ENCODE measurements around the gene CYP27C1. TPM values are rescaled to one million over a fixed set of nuclear protein-coding genes. Genes with fewer than 3 reads are reported as not detected.

The CYP27C1 gene
- total RNA-seq, 1 experiment from 2014 or later: 0.75 TPM

GRCh38 chr2:127153691-127154158 is 66.4 kb downstream of the CYP27C1 start:
- peak; percentile 80 for DNase-seq (ENCODE audit: low spot score)

DNA sequence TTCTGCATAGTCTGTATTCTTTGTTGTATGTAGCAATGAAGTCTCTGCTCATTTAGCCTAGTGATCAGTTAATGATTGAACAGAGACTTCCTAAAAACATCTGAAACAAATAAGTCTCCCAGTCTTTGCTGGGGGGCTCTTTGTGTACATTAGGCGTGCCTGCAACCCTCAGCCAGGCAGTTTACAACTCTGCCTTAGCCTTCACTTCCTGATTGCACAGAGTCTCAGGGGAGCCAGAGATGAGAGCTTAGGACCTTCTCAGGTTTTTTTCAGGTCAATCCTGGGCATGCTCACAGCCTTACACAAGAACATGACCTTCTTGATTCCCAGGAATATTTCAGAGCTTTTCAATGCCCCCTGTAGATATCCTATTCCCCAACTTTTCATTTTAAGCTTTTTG is 69.1 kb downstream of the CYP27C1 start:
- DNase-seq (ENCODE audit: low spot score): no peak

GRCh38 chr2:127149384-127149783 is 70.7 kb downstream of the CYP27C1 start:
- peak; percentile 59 for DNase-seq (ENCODE audit: low spot score)

GRCh38 chr2:127146820-127147502 is 73.1 kb downstream of the CYP27C1 start:
- no peak for DNase-seq (ENCODE audit: low spot score)

GRCh38 chr2:127146071-127146725 is 73.9 kb downstream of the CYP27C1 start:
- DNase-seq (ENCODE audit: low spot score): no peak

DNA sequence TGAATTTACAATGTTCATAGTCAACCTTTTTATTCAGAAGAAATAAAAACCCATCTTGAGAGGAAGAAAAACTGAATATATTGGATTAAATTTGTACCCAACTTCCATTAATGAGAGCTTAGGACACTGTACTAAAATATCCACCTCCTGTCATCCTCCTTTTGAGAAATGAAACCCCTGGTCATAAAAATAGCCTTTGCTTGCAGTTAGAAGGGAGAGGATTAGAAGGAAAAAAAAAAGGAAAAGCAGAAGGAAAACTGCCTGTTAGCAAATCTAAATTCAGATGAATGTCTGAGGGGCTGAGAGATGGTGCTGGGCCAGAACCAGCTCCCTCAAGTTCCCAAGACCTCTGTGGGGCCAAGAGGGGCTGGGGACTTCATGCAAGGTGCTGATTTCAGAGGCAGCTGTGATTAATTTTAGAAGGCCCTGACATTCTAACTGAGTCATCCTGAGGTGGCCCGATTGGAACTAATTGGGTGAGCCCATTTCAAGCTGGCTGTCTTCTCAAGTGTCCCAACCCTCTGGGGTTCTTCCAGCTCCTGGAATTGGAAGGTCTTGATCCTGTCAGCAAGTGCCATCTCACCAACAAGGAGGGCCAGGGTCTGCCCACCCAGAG is 74.7 kb downstream of the CYP27C1 start:
- no peak for DNase-seq (ENCODE audit: low spot score)

DNA sequence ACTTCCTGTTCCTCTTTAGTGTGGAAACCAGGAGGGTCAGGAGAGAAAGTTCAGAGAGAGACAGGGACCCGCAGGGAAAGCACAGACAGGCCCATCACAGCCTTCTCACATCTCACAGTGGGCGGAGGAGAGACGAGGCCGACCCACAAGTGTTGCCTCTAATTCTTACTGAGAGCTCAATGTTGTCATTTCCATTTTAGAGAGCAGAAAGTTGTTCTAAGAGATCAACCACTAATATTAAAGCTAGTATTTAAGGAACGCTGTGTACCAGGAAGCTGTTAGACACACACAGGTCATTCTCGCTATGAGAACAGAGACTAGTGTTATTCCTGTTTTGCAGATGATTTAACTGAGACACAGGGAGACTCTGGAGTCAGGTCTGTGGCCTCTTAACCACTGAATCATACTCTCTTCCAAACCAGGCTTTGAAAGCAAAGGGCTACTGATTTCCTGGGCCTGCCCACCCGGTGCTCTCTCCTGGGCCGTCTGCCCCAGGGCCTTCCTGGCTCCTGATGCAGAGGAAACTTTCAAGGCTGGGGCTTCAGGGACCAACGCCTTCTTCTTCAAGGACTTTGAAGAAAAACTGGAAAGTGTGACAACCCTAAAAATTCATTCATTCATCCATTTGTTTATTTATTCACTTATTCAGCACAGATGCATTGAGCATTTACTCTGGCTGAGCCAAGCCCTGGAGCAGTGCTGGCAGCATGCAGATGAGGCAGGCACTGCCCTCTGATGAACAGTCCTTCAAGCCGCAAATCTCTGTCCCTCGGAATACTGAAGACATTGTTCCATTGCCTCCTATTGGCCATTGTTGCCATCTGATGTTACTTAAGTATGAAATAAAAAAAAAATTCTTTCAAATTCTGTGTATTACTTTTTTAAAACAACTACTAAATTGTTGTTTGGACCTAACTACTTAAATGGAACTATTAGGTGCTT is 76.0 kb downstream of the CYP27C1 start:
- peak; percentile 31 for DNase-seq (ENCODE audit: low spot score)

GRCh38 chr2:127142663-127143630 is 77.2 kb downstream of the CYP27C1 start:
- no peak for DNase-seq (ENCODE audit: low spot score)

- no peak for DNase-seq (ENCODE audit: low spot score)
These were observed 79.6 kb downstream of the CYP27C1 start for GRCh38 chr2:127140538-127140937.

DNA sequence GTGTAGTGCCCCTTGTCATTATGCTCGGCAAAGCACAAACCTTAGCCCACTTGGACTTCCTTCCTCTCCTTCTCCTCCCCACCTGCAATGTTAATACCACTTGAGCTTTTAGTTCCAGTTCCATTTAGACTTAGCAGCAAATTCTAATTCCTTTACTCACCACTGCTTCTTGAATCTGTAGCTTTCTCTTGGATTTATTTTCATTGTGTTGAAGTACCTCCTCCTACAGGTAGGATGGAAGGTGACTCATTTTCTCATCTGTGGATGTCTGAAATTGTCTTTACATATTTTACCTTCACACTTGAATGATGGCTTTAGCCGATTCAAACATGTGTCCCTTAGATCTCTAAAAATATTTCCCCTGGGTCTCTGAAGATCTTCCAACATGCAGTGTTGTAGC is 80.3 kb downstream of the CYP27C1 start:
- no peak for DNase-seq (ENCODE audit: low spot score)

GRCh38 chr2:127138281-127138680 is 81.8 kb downstream of the CYP27C1 start:
- no peak for DNase-seq (ENCODE audit: low spot score)

DNA sequence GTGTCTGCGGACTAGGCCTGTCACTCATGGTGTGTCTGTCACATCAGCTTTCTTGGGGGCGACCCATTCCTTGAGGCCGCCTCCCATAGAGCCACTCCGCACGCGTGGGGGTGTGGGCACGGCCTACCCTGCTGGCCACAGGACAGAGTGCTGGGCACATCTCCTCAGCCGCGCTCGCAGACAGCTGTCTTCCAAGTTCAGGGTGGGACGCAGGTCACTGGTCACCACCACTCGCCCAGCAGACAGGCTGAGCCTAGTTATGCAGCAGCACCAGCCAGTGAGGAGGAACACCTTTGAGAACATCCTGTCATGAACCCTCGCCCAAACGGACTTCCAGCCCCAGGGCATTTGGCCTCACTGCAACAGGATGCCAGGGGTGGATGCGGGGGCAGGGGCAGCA is 82.4 kb downstream of the CYP27C1 start:
- no peak for DNase-seq (ENCODE audit: low spot score)

DNA sequence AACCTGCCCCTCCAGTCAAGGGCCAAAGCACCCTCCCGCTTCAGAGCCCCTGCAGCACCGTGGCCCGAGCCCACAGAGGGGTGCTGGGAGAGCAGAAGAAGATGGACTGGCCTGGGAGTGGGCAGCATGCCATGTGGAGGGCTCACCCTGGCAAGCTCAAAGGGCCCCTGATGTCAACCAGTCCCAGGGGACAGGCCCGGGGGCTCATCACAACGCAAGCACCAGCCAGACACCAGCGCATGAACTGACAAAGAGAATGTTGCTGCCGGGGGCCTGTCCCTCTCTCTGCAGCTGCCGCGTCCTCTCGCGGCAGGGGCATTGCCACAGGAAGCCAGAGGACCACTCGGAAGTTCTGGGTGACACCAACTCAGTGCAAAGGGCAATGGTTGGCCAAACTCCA is 82.9 kb downstream of the CYP27C1 start:
- no peak for DNase-seq (ENCODE audit: low spot score)

- DNase-seq (ENCODE audit: low spot score): no peak
These were observed 85.0 kb downstream of the CYP27C1 start for GRCh38 chr2:127134833-127135830.

DNA sequence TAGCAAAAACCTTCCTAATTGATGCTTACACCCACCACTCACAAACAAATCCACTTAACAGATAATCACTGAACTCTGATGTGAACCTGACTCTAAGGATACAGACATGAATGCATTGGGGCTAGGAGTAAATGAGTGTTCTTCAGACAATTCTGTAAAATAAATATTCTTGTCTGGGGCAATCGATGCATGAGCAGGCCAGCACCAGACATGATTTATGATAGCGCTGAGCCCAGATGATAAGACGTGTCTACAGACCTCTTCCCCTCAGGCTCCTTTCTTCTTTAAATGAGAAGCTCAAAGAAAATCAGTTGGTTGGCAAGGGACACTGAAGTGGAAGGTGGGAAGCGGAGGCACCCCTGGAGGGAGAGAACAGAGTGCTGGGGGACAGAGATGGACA is 85.9 kb downstream of the CYP27C1 start:
- DNase-seq (ENCODE audit: low spot score): no peak

Data from H4 (cell line).